Measurements from ENCODE around the gene IL3.

IL3 gene

GRCh38 chr5:132060501-132061161 is at the start of gene IL3:
IL3 (plus strand) TSS chr5:132060655; CDS start chr5:132060707, 52 bp downstream.
- DNase-seq (ENCODE audit: low read depth, low spot score) = no peak

- DNase-seq (ENCODE audit: low read depth, low spot score) = no peak
These were observed 49.4 kb upstream of the IL3 start for GRCh38 chr5:132010989-132011621.

GRCh38 chr5:132011622-132012343 is 48.7 kb upstream of the IL3 start, which contains the start of gene ACSL6:
ACSL6 (minus strand) TSS chr5:132011658; CDS start chr5:132011553, 105 bp downstream.
- DNase-seq (ENCODE audit: low read depth, low spot score) = no peak

GRCh38 chr5:132012371-132013005 is 48.0 kb upstream of the IL3 start:
- DNase-seq (ENCODE audit: low read depth, low spot score) = peak; percentile 22

- DNase-seq (ENCODE audit: low read depth, low spot score) = no peak
These were observed 47.3 kb upstream of the IL3 start for GRCh38 chr5:132013006-132013689.

GRCh38 chr5:132013711-132014110 is 46.7 kb upstream of the IL3 start:
- no peak for DNase-seq (ENCODE audit: low read depth, low spot score)

GRCh38 chr5:132016721-132017250 is 43.7 kb upstream of the IL3 start:
- DNase-seq (ENCODE audit: low read depth, low spot score) = no peak

GRCh38 chr5:132017316-132017715 is 43.1 kb upstream of the IL3 start:
- DNase-seq (ENCODE audit: low read depth, low spot score) = no peak

- no peak for DNase-seq (ENCODE audit: low read depth, low spot score)
These were observed 42.5 kb upstream of the IL3 start for GRCh38 chr5:132017738-132018625.

GRCh38 chr5:132019337-132019736 is 41.1 kb upstream of the IL3 start:
- DNase-seq (ENCODE audit: low read depth, low spot score) = no peak

GRCh38 chr5:132019857-132020555 is 40.4 kb upstream of the IL3 start:
- DNase-seq (ENCODE audit: low read depth, low spot score) = no peak

- DNase-seq (ENCODE audit: low read depth, low spot score) = no peak
These were observed 39.7 kb upstream of the IL3 start for GRCh38 chr5:132020568-132021339.

GRCh38 chr5:132021654-132022053 is 38.8 kb upstream of the IL3 start:
- DNase-seq (ENCODE audit: low read depth, low spot score) = no peak

GRCh38 chr5:132022737-132023136 is 37.7 kb upstream of the IL3 start:
- no peak for DNase-seq (ENCODE audit: low read depth, low spot score)

- DNase-seq (ENCODE audit: low read depth, low spot score) = no peak
These were observed 37.0 kb upstream of the IL3 start for GRCh38 chr5:132023258-132024116.

GRCh38 chr5:132024117-132024435 is 36.4 kb upstream of the IL3 start:
- DNase-seq (ENCODE audit: low read depth, low spot score) = no peak

GRCh38 chr5:132024789-132025402 is 35.6 kb upstream of the IL3 start:
- DNase-seq (ENCODE audit: low read depth, low spot score) = no peak

Data from brain pericyte (primary cell).